ENCODE results near the gene CRTC3.
"Not testable (repeated sequence)": the region's sequence is repeated elsewhere in the genome, so short reads cannot be mapped to it uniquely, and the experiment has no call there.

CRTC3 gene

DNA sequence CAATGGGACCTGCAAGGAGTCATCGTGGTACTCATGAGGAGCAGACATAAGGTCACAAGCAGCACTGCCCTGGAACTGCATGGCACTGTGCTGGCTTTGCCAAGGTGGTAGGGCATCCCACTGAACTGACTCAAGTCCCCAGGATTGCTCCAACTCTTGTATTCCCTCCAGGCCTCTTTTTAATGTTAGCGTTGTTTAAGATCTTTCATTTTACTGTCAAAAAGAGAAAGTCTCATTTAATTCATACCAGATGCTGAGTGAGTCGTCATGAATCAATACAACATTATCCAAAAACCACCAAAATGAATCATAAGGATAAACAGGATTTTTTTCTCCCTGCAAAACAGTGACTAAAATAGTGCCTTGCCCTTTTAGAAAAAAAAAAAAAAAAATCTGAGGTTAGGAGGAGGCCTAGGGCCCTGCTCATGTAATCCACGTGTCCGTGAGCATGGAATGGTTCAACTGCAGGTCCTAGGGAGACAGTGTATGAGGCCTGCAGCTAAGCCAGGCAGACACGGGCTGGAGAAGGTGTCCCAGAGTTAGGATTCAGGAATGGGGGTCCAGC is 150.7 kb downstream of the CRTC3 start:
- DNase-seq, result no peak

DNA sequence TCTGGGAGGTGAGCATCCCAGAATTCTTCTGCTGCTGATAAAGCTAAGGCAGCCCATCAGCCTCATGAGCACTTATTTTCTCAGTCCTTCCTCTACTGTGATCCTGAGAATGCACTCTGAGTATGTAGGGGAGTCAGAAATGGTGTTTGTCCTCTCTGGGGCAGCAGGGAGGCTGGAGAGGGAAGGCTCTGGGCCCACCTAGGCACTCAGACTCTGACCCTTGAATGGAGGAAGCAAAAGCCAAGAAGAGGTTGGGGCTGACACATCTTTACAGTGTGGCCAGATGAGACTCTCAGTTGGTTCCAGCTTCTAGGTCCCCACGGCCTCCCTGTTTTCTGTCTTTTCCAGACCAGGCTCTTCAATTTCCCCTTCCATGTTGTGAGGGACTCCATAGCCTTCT is 151.3 kb downstream of the CRTC3 start:
- no peak for DNase-seq

DNA sequence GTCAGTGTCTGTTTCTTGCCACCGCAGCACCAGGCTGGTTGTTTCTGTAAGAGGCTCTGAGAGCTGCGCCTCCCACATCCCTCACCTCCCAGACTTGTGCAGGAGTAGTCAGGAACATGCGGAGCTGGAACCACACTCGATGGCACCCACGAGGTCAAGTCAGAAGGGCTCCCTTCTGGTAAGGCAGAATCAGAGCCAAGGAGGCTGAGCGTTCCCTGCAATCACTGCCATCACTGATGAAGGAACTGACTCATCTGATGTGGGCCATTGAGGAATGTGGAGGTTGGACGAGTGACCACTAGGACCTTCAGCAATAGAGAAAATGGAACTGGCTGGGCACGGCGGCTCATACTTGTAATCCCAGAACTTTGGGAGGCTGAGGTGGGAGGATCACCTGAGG is 151.8 kb downstream of the CRTC3 start:
- DNase-seq, result no peak

DNA sequence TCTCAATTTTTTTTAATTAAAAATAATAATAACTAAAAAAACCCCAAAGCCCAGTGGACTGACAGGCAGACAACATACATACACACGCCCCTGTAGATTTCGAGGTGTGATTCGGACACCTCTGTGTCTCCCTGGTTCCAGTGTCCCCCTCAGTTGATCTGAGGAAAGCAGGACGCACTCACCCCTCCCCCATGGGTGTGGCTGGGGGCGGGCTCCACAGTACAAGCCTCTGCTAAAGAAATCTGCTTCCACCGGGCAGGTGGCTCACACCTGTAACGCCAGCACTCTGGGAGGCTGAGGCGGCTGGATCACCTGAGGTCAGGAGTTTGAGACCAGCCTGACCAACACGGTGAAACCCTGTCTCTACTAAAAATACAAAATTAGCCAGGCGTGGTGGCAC is 153.6 kb downstream of the CRTC3 start:
- DNase-seq, result no peak

DNA sequence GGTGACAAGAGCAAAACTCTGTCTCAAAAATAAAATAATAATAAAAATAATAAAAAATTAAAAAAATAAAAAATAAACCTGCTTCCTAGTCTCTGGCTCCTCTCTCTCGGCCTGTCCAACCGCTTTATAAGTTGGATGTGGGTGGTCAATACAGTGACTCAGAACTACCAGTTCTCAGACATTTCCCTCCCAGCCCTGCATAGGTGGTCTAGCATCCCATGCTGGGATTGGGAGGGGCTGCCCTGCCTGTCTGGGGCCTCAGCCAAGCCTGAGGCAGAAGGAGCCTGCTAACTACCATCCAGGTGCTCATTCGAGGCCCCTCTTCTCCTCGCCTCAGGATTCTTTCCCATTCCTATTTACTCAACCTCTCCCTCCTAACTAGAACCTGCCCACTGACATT is 154.2 kb downstream of the CRTC3 start:
- DNase-seq, result no peak

DNA sequence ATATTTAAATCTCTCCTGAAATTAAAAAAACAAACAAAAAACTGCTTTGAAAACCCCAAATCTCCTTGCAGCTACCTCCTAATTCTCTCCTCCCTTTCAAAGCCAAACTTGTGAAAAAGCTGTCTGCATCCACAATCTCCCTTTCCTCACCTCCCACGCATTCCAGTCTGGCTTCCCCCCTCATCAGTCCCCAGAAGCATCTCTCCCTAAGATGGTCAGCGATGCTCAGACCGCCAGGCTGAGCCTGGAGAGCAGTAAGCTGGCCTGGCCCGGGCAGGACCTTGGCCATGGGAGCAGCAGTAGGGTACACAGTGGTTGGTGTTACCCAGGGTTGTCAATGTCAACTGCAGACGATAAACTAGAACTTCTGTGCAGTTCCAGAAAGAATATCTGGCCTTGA is 154.6 kb downstream of the CRTC3 start:
- no peak for DNase-seq

DNA sequence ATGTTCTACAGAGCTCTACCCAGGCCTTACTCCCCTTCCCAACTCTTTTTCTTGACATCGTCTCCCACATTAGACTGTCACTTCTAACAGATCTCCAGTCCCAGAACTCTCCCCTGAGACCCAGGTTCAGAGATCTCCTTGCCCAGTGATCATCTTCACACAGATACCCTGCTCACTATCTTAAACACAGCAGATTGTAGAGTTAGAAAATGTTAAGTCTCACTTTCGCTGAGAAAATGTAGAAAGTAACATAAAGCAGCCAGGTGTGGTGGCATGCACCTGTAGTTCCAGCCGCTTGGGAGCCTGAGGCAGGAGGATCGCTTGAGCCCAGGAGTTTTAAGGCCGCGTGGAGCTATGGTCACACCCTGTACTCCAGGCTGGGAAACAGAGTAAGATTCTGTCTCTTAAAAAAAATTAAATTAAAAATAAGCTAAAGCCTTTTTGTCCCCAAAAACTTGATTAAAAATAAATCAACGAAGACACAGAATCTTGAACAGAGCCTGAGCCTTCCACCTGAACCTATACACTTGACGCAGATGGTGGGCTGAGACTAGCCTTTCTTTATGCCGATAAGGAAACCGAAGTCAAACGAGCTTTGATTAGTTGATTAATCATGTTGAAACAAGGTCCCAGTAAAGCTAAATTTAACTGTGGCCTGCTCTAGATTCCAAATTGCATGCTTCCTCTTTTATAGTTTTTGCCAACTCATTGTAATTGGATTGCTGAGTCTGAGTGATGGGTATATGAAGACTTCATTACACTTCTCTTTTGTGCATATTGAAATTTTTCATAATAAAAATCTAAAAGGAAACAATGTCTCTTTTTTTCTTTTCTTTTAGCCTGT is 156.1 kb downstream of the CRTC3 start:
- DNase-seq, result no peak

DNA sequence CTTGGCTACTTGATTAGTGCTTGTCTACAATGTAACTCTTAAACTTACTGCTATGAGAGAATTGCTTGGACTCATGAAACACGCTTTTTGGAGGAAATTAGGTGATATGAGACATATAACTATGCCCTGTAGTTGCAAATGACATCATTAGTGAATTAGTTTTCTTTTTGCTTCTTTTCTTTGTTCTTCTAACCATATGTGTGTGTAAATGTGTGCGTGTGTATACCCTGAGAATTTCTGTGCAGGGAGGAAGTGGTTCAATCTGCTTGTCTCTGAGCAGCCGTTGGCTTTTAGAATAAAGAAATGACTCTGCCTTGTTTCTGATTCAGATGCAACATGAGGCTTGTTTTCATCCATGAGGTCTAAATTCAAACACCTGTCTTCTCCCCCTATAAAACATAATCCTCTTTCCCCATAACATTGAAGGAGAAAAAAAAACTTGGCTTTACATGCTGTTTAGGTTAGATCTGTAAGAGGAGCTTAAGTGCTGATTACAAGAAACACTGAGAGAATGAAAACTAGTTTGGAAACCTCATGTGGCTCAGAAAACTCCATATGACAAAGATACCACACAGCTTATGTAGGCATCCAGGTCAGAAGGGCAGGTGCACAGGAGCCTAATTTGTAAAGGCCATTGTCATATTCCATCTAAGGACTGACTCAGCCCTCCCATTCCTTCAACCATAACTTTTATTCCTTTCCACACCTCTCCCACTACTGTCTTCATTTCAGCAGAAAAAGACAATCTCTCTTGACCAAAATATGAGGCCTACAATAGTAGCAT is 156.9 kb downstream of the CRTC3 start:
- peak; percentile 10 to 33 for DNase-seq

DNA sequence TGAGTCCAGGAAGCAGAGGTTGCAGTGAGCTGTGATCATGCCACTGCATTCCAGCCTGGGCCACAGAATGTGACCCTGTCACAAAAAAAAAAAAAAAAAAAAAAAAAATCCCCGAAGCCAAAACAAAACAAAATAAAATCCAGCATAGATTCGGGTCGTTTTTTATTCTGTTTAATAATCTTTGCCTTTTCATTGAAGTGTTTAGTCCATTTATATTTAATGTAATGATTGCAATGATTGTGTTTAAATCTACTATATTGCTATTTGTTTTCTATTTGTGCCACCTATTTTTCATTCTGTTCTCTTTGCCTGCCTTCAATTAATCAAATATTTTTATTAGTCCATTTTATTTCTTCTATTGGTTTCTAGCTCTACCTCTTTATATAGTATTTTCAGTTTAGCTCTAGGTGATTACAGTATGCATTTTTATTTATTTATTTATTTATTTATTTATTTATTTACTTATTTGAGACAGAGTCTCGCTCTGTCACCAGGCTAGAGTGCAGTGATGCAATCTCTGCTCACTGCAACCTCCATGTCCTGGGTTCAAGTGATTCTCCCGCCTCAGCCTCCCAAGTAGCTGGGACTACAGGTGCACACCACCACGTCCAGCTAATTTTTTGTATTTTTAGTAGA is 159.7 kb downstream of the CRTC3 start:
- DNase-seq, result not testable (repeated sequence)

DNA sequence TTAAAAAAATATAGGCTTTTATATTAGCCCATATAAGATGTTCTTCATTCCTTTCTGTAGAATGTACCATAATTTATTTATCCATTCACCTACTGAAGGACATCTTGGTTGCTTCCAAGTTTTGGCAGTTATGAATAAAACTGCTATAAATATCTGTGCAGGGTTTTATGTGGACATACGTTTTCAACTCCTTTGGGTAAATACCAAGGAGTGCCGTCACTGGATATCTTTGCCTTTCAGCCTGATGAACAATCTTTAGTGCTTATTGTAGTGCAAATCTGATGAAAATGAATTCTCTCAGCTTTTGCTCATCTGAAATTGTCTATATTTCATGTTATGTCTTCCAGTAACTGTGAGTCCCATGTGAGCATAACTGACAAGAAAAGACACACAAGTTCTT is 160.9 kb downstream of the CRTC3 start:
- no peak for DNase-seq

DNA sequence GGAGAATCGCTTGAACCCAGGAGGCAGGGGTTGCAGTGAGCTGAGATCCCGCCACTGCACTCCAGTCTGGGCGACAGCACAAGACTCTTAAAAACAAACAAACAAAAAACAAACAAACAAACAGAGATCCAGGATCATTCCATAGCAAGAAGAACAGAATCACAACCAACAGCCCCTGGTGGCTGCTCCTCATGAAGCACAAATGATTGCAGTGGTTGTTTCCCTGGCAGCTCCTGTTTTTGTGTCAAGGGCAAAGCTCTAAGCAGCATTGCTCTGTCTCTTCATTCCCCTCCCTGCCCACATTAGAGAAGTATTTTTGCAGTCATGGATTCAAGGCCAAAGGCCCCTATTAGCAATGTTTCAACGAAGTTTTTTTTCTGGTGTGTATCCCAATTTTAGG is 161.6 kb downstream of the CRTC3 start:
- no peak for DNase-seq

DNA sequence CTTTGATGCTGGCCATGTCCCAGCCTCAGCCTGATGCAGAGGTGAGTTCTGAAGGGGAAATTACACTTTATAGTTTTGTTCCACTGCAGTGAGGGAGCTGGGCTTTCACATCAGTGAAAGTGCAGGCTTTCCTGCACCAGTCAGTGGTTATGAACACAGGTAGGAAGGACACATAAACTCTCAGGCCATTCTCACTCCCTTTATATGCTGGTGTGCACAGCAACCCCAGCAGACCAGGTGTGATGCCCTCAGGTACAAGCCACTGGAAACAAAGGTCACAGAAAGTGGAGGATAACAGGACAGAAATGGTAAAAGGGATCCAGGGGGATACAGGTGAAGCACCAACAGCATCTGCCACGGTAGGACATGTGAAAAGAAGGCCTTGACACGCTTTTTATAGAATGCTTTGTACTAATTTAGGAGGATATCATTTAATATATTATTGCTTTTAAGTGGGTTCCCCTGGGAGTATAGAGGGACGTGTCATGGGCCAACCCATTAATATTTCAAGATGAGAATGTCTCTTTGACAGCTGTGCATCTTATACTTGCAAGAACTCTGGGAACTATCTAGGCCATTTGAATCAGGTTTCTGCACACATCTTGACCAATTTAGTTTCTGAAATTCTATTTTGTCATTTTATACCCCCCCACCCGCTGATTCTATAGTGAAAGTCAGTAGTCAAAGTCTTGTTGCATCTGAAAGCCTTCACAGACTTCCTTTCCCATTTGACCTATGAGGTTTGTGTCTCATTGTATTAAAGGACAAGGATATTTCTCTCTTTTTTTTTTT is 162.5 kb downstream of the CRTC3 start:
- no peak for DNase-seq
